HG02763 (cell line): Measurements from ENCODE around the gene TSPAN9.

Experiments
- ATAC-seq: cut with Tn5 transposase; IDR thresholded peaks from one replicate; pipeline ENCODE4 v1.9.1; 2021; ENCODE audit warnings: mild to moderate bottlenecking, moderate library complexity; ENCODE audit not compliant: unreplicated experiment

Gene TSPAN9

DNA sequence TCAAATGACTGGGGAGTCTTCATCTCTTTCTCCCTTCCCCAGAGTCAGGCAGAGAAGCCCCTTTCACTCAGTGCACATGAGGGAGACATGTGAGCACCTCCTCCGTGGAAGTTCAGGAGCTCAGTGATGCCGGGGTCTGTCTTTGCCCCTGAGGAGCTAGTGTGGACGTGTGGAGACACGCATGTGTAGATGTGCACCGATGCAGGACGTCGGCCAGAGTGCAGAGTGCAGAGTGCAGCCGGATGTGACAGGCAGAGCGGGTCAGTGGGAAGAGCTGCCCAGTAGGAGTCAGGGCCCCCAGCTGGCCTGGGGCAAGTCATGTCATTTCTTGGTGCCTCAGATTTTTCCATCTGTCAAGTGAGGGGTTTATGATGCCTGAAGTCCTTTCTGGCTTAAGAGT is 20.7 kb downstream of the TSPAN9 start:
- ATAC-seq, result no peak

DNA sequence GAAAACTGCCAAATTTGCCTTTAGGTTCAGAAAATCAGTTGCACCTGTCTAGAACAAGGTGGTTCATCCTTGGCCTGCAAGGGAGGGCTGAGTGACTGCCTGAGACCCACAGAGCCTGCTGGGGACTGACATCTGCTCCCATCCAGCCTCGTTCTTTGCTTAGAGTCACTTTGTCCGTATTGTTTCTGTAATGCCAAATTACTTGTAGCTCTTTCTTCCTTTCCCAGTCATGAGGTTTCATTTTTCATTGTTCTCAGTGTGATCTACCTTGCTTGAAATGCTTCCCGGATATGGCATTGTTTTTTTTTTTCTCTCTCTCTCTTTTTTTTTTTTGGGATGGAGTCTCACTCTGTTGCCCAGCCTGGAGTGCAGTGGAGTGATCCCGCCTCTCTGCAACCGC is 21.3 kb downstream of the TSPAN9 start:
- no peak for ATAC-seq

DNA sequence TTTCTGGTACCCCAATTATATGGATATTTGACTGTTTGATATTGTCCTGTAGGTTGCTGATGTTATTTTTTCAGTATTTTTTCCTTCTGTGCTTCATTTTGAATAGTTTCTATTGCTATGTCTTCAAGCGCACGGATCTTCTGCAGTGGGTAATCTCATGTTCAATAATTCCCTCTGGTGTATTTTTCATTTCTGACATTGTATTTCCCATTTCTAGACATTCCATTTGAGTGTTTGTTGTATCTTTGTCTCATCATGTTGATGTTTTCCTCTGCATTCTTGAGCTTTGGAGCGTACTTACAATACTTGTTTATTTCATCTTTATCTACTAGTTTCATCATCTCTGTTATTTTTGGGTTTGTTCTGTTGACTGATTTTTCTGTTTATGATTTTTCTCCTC is 22.0 kb downstream of the TSPAN9 start:
- no peak for ATAC-seq

DNA sequence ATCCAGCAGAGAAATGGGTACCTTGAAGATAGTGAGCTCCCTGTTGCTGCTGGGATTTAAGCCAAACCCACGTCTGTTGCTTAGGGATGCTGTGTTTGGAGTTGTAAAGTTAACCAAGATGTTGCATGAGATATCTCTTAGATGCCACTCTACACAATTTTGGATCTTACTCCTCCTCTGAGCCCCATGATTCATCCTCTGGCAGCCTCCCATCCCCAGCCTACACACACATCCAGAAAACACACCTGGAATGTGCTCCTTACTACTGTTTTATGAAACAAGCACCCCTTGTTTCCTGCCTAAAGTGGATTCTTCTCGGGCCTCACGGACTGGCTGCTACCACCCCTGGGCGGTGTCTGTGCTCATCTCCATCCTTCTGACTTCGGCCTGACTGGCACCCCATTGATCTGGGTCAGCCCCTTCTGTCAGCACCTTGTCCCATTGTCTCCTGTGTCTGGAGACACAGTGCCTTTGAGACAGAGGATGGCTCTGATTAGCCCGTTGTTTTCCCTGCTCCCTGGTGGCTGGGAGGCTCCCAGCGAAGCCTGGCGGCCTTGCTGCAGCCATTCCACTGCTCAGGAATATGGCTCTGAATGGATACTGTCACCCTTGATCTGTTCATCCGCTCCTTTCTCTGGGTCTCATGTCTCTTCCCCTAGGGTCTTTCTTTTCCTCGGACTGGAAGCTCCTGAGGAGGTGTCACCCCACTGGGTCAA is 24.3 kb downstream of the TSPAN9 start:
- no peak for ATAC-seq

DNA sequence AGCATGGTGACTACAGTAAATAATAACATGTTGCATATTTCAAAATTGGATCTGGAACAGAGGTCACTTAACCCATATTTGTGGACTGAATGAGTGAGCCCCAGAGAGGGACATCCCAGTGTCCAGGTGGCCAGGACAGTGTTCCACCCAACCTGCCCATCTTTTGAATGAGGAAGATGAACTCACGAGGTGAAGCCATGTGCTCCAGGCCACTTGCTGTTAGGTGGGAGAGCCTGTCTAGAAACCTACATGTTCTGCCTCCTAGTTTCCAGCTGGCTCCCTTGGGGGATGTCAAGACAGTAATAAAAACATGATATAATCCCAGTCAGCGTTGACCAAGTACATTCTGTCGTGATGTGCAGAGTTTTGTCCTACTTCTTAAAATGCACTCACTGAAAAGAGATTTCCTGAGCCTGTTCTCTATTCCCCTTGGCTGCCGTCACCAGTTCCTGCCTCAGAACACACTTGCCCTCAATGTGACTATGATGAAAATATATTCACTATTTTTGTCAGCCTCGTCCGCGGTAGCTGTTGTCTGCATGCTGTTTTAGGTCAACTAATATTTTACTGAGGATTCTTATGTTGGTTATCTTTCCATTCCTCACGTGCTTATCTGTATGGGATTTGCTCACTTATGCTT is 25.7 kb downstream of the TSPAN9 start:
- no peak for ATAC-seq

DNA sequence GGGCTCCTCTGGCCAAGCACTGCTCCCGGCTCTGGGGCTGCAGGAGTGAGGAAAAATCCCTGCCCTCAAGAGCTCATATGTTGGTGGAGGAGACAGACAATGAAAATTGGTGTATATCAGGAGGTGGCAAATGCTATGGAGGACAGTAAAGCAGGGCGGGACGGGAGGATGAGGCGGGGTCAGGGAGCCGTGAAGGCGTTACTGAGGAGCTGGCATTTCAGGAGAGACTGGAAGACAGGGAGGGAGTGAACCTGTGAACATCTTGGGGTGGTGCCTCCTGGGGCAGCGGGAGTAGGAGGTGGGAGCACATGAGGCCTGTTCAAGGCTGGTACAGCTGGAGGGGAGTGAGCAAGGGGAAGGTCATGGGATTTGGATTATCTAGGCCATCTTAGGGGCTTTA is 26.6 kb downstream of the TSPAN9 start:
- no peak for ATAC-seq

DNA sequence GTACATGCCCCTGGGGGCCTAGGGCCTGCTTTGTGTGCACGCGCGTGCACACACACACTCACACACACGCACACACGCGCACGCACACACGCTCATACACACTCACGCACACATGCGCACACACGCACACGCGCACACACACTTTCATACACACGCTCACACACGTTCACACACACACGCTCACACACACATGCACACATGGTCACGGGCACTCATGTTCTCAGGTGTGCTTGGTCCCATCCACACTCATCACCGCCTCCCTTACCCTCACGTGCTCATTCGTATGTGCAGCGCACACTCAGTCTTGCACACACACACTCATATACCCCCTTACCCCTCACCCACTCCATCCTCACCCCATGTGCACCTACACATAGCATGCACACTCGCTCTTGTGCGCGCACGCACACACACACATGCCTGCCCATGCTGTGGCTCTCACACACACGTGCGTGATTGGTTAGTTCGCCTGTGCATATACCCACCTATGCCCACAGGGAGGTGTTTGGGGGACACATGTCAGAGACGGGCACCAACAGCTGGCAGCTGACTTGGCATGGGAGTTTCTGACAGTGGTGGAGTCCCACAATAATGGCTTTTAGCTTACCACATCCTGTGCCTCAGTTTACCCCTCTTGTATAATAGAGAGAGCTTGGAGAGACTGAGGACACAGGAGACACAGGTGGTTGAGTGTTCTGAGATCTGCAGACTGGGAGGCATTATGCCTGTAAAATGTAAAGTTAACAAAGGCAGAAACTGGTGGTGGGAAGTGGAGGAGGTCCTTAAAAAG is 28.7 kb downstream of the TSPAN9 start:
- no peak for ATAC-seq

DNA sequence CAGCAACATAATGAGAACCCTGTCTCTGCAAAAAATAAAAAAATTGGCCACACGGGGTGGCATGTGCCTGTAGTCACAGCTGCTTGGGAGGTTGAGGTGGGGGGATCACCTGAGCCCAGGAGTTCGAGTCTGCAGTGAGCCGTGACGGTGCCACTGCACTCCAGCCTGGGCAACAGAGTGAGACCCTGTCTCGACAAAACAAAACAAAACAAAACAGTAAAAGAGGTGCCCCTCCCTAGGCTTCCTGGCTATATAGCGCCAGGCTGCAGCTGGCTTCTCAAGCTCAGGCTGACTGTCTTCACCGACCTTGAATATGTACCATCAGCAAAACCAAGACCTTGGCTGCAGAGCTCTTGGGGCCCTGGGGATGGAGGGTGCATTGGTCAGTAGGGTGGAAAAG is 29.4 kb downstream of the TSPAN9 start:
- no peak for ATAC-seq

DNA sequence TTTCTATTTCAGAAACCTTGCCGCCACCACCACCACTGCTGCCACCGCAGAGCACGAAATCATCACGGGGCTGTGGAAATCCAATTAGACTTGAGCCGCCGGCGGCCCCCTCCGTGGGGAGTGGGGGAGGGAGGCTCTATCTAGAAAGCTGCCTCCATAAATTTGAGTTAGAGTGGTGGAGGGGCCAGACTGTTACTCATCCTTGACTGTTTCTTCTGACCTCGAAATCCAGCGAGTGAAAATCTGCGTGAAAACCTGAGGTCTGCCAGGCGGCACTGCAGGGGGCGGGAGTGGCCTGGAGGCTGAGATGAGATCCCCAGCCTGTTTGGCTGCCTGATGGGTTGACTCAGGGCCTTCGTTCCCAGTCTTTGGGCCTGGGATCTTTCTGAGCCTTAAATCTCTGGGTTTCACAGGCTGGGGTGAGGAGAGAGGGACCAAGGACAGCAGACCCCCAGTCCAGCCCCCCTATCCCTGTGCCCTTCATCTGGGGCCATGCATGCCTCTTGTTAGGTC is 29.9 kb downstream of the TSPAN9 start:
- no peak for ATAC-seq

DNA sequence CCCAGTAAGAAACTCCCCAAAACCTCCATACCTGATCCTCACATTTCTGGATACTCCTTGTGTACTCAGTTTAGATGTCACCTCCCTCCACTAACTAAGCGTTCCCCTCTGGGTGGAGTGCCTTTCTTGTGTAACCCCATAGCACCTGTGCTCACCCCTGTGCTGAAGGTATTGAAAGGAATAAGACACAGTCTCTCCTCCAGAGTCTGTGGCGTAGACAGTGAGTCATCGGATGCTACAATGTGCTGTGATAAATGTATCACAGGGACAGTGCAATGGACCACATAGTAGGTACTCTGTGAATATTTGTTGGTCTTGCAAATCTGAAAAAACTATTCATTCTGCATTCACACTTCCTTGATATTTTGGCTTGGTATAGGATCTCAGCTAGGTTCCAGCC is 30.8 kb downstream of the TSPAN9 start:
- ATAC-seq, result no peak

DNA sequence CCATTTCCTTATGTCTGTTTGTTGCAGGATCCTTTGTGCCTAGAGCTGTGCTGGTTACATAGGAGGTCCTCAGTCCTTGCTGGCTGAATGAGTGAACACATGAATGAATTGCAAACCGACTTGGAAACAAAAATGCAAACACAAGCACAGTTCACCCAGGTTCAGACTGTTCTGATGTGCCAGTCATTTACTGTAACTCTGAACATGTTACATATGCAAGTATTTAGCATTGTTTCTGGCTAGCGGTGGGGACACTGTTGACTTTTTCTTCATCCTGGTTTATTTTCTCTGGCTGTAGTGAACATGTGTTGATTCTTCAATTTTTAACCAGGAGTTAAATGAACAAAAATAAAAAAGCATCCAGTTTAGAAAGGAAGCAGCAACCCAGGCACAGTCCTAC is 33.4 kb downstream of the TSPAN9 start:
- ATAC-seq, result no peak

DNA sequence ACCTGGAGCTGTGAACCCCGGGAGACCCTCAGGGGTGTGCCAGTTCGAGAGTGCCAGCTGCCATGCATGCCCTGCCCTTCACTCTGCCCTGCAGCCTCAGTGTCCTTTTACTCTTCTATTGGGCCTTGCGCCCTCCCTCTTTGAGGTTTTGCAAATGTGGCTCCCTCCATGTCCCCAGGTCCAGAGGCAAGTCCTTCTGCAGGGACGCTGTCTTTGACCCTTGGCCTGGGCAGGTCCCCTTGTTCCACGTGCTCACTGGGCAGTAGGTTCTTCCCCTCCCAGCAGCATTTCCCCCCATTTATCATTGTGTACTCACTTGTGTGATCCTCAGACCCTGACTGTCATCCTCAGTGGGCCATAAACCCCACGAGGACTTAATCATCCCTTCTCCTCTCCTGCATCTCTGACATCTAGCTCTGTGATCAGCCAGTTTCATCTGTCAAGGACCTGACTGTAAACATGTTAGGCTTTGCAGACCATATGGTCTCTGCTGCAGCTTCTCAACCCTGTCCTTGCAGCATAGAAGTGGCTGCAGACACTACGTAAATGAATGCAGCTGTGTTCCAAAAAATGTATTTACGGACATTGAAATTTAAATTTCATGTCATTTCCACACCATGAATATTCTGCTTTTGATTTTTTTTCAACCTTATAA is 36.6 kb downstream of the TSPAN9 start:
- ATAC-seq, result no peak

DNA sequence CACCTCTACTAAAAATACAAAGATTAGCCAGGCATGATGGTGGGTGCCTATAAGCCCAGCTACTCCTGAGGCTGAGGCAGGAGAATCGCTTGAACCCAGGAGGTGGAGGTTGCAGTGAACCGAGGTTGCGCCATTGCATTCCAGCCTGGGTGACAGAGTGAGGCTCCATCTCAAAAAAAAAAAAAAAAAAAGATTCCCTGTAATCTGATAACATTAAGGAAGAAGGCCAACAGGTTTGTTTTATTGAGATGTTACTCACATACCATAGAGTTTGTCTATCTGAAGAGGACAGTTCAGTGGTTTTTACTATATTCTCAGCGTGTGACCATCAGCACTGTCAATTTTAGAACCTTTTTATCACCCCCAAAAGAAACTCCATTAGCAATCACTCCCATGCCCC is 37.5 kb downstream of the TSPAN9 start:
- no peak for ATAC-seq

DNA sequence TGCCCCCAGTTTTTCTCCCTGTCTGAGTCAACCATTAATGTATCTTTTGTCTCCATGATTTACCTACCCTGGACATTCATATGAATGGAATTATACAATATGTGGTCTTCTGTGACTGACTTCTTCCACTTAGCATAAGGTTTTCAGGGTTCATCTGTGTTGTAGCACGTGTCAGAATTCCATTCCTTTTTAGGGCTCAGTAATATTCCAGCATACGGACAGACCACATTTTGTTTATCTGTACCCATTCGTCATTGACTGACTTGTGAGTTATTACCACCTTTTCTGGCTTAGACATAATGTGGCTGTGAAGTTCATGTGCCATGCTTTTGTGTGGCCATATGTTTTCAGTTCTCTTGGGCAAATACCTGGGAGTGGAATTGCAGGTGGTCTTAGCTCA is 37.9 kb downstream of the TSPAN9 start:
- ATAC-seq, result no peak

DNA sequence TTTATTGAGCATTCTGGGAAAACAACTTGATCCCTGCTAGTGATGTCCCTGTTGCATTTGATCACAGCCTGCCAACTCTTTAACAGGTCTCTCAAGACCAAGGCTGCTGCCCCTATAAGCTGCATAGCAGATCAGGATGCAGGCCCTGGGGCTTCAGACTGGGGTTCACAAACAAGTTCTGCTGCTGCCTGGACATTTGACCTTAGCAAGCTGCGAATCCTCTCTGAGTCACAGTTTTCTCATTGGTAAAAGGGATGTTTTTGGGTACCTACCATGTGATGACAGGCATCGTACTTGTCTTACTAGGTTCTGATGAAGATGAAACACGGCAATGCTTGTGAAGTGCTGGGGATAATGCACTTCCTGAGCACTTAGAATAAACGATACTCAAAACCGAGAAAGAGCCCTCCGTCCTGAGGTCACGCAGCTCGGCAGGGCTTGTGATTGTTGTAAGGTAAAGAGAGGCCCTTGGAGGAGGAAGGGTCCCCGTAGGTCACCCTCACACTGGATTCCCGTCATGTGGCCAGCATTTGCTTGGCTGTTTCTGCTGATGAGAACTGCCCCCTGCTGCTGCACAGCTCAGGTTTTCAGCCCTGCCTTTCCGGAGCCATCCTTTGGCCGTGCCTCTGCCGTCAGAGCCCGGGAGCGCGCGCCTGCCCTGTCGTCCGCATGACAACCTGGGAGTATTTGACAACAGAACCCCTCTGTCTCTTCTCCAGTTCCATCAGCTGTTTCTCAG is 39.1 kb downstream of the TSPAN9 start:
- no peak for ATAC-seq

DNA sequence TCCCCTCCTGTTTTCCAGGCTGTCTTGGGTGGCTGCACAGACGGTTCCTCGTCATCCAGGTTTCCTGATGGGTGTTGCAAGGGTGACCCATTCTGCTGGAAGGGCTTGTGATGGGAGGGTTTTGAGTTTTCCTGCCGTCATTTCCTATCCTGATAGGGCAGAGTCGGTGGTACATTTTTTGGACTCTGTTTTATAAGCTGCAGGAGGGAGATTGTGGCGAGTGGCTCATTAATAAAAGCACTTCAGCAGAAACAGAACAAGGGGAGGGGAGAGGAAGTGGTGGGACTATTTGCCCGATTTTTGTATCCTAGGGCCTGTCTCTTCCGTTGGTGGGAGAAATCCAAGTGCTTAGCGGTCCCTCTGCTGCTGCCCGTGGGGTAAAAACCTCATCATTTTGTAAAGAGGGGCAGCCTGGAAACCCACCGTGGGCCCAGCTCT is 40.0 kb downstream of the TSPAN9 start:
- no peak for ATAC-seq

DNA sequence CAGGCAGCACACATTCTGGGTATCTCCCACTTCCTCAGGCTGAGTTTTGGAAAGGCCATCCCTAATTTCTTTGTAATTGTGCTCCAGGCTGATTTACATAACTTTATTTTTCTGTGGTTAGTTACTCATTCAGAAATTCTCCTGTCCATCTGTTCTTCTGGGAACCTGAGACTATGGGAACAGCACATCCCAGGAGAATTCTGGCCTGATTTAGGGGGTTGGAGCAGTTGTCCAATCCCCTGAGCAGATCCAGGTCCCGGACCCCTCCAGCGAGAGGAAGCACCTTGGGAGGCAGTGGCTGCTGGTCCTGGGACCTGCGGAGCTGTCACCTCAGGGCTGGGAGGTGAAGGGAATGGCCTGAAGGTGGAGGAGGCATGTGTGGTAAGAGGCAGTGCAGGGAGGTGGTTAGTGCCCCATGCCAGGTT is 40.4 kb downstream of the TSPAN9 start:
- no peak for ATAC-seq

DNA sequence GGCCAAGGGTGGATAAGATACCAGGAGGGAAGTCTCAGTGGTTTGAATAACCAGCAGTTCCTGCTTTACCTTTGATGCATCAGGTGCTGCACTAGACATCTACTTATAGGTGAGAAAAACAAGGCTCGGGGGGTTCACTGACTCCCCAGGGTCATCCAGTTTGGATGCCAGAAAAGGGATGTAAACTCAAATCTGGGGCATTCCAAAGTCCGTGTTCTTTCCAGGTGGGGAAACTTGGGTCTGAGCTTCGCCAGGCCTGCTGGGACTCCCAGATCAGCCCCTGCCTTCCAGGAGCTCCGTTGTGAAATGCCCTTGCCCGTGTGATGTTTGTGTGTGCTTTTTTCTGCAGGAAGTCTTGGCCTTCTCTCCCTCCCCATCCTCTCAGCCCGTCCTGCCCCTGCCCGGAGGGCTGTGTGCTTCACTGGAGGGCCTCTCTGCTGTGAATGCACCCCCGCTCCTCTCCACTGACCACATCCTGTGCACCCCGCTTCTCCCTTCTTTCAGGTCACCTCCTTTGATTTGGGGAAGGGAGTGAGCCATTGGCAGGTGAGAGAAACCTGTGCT is 42.1 kb downstream of the TSPAN9 start:
- ATAC-seq, result no peak

DNA sequence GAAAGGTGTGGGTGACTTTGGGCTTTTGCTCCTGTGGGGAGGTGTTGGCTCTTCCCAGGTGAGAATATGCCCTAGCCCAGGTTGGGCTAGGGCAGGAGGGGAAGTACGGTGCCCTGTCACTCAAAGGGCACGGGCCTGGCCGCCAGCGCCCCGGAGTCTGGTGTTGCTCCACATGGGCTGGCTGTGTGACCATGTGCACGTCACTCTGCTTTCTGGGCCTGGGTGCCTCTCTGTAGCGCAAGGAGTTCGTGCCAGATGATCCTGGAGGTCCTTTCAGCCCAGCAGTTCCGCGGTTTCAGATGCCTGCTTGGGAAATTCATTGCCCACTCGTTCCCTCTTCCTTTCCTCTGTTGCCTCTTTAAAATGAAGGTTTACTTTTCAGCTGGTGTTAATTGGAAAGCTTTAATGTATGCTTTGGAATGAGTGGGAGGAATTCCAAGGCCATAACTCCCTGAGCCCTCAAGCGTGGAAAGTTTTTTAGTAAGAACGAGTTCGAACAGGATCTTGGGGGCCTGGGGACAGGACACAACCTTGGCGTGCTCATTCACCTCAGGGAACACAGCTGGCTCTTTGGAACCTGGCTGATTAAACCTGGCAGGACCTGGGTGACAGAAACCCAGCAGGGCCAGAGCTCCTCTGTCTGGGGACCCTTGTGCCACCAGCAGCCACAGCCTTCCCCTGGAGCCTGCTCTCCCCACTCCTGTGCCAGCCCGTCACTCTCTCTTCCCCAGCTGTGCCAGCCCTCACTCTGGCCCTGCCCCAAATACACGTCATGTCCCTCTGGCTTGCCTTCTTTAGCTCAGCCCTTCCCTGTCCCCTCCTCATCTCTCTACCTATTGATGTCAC is 42.8 kb downstream of the TSPAN9 start:
- no peak for ATAC-seq
